ENCODE data around the gene ZNF423. TPM values are rescaled to one million over a fixed set of nuclear protein-coding genes. Genes with fewer than 3 reads are reported as not detected.

ZNF423 gene
- total RNA-seq, 1 experiment from 2014 or later, result not detected

GRCh38 chr16:49635009-49635350 lies 220.9 kb downstream of the ZNF423 start:
- Mint-ChIP-seq H3K27ac (ENCODE audit: unreplicated experiment) (no peak overlapping the region), H3K9me3 (ENCODE audit: low read depth, unreplicated experiment) (no peaks in the 10 kb centered on the region), H3K27me3 (ENCODE audit: unreplicated experiment) (peaks cover 53% of the 10 kb centered on the region), H3K36me3 (ENCODE audit: insufficient read depth, unreplicated experiment) (no peaks in the 10 kb centered on the region), H3K4me3 (ENCODE audit: low read depth, unreplicated experiment) (no peak overlapping the region), H3K4me1 (ENCODE audit: low read depth, unreplicated experiment) (no peaks in the 10 kb centered on the region)
- CTCF ChIA-PET, result no interaction called here
- DNase-seq, result no peak
- intact Hi-C loops (cut with micrococcal nuclease; ENCODE audit: unreplicated experiment), result no loop called here
- no peak for TF ChIP-seq CTCF (IDR thresholded peaks at IDR 0.05; ENCODE audit: unreplicated experiment)
- no TSS peak for BruUV-seq (replicated peaks)

GRCh38 chr16:49634235-49635008 lies 221.5 kb downstream of the ZNF423 start:
- BruUV-seq (replicated peaks), result no TSS peak
- no peaks in the 10 kb centered on the region for H3K9me3 Mint-ChIP-seq (ENCODE audit: low read depth, unreplicated experiment)
- no peaks in the 10 kb centered on the region for H3K4me1 Mint-ChIP-seq (ENCODE audit: low read depth, unreplicated experiment)
- intact Hi-C loops (cut with micrococcal nuclease; ENCODE audit: unreplicated experiment), result no loop called here
- H3K27me3 Mint-ChIP-seq (ENCODE audit: unreplicated experiment), result peaks cover 47% of the 10 kb centered on the region
- no peak overlapping the region for H3K4me3 Mint-ChIP-seq (ENCODE audit: low read depth, unreplicated experiment)
- TF ChIP-seq CTCF (IDR thresholded peaks at IDR 0.05; ENCODE audit: unreplicated experiment), result no peak
- no peak for DNase-seq
- no peaks in the 10 kb centered on the region for H3K36me3 Mint-ChIP-seq (ENCODE audit: insufficient read depth, unreplicated experiment)
- CTCF ChIA-PET, result no interaction called here
- H3K27ac Mint-ChIP-seq (ENCODE audit: unreplicated experiment), result no peak overlapping the region

GRCh38 chr16:49632795-49633184 lies 223.1 kb downstream of the ZNF423 start:
- H3K36me3 Mint-ChIP-seq (ENCODE audit: insufficient read depth, unreplicated experiment), result no peaks in the 10 kb centered on the region
- no peak overlapping the region for H3K27ac Mint-ChIP-seq (ENCODE audit: unreplicated experiment)
- CTCF ChIA-PET, result no interaction called here
- no peak overlapping the region for H3K4me3 Mint-ChIP-seq (ENCODE audit: low read depth, unreplicated experiment)
- no peaks in the 10 kb centered on the region for H3K4me1 Mint-ChIP-seq (ENCODE audit: low read depth, unreplicated experiment)
- H3K27me3 Mint-ChIP-seq (ENCODE audit: unreplicated experiment), result peaks cover 41% of the 10 kb centered on the region
- BruUV-seq (replicated peaks), result no TSS peak
- no peaks in the 10 kb centered on the region for H3K9me3 Mint-ChIP-seq (ENCODE audit: low read depth, unreplicated experiment)
- intact Hi-C loops (cut with micrococcal nuclease; ENCODE audit: unreplicated experiment), result no loop called here
- TF ChIP-seq CTCF (IDR thresholded peaks at IDR 0.05; ENCODE audit: unreplicated experiment), result no peak
- DNase-seq, result no peak

- Mint-ChIP-seq H3K9me3 (ENCODE audit: low read depth, unreplicated experiment) (no peaks in the 10 kb centered on the region), H3K4me1 (ENCODE audit: low read depth, unreplicated experiment) (no peaks in the 10 kb centered on the region), H3K4me3 (ENCODE audit: low read depth, unreplicated experiment) (no peak overlapping the region), H3K27me3 (ENCODE audit: unreplicated experiment) (peaks cover 35% of the 10 kb centered on the region), H3K36me3 (ENCODE audit: insufficient read depth, unreplicated experiment) (no peaks in the 10 kb centered on the region), H3K27ac (ENCODE audit: unreplicated experiment) (no peak overlapping the region)
- CTCF ChIA-PET, result no interaction called here
- intact Hi-C loops (cut with micrococcal nuclease; ENCODE audit: unreplicated experiment), result no loop called here
- no peak for TF ChIP-seq CTCF (IDR thresholded peaks at IDR 0.05; ENCODE audit: unreplicated experiment)
- BruUV-seq (replicated peaks), result no TSS peak
- no peak for DNase-seq
Observed at GRCh38 chr16:49632086-49632794, 223.7 kb downstream of the ZNF423 start.

All from Calu3 (cell line).